GM18507 (cell line): Measurements from ENCODE around the gene LENG9.
"Not testable (repeated sequence)": the region's sequence is repeated elsewhere in the genome, so short reads cannot be mapped to it uniquely, and the experiment has no call there.

Source experiments
- DNase-seq: peaks from one replicate; pipeline ENCODE4 v3.0.0; 2011; ENCODE audit warnings: low read depth; ENCODE audit not compliant: insufficient read length; ENCODE audit errors: extremely low spot score
- FAIRE-seq: peaks from 2 replicates; lab custom pipeline; 2011; peaks lifted over from hg19 to GRCh38; lab: Jason Lieb, UNC

The LENG9 gene

DNA sequence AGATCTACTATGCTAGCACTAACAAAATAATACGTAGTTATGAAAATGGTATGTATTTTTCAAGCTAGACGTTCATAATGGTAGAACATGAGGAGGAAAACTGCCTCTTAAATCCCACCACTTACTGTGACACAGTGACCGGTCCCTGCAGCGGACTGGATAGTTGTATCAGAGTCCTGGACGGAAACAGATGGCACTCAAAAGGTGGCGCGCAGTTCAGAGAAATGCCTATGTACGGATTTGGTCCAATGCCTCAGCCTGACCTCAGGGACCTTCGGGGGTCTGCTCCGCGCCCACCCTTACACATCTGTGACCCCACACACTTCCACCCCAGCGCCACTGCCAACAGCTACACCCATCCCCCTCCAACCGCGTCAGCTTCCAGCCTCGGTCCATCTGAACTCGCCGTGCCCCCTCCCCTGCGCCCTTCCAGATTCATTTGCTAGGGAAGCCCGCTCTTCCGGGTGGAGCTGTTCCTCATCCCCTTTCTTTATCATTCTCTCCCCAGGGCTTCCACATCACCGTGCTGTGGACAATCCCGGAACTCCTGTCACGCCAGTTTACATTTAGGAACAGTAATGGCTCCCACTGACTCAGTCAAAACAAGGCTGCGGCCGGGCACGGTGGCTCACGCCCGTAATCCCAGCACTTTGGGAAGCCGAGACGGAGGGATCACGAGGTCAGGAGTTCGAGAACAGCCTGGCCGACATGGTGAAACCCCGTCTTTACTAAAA lies 15.4 kb downstream of the LENG9 start:
- FAIRE-seq = no peak

DNA sequence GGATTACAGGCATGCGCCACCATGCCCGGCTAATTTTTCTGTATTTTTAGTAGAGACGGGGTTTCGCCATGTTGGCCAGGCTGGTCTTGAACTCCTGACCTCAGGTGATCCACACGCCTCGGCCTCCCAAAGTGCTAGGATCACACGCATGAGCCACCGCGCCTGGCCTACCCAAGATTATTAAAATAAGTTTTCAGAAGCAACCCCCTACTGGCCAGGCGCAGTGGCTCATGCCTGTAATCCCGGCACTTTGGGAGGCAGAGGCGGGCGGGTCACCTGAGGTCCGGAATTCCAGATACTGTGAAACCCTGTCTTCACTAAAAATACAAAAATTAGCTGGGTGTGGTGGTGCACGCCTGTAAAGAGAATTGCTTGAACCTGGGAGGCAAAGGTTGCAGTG lies 17.2 kb downstream of the LENG9 start:
- DNase-seq, FAIRE-seq: not testable (repeated sequence)

More for the DNA sequence above, 15.4 kb downstream of the LENG9 start:
- DNase-seq = no peak

DNA sequence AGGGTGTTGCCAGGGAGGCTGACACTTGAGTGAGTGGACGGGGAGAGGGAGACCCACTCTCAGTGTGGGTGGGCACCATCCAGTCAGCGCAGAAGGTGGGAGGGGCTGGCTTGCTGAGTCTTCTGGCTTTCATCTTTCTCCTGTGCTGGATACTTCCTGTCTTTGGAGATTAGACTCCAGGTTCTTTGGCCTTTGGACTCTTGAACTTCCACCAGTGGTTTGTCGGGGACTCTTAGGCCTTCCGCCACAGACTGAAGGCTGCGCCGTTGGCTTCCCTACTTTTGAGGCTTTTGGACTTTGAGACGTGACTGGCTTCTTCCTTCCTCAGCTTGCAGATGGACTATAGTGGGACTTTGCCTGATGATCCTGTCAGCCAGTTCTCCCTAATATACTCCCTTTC lies 18.8 kb downstream of the LENG9 start:
- FAIRE-seq (no peak), DNase-seq (no peak)

DNA sequence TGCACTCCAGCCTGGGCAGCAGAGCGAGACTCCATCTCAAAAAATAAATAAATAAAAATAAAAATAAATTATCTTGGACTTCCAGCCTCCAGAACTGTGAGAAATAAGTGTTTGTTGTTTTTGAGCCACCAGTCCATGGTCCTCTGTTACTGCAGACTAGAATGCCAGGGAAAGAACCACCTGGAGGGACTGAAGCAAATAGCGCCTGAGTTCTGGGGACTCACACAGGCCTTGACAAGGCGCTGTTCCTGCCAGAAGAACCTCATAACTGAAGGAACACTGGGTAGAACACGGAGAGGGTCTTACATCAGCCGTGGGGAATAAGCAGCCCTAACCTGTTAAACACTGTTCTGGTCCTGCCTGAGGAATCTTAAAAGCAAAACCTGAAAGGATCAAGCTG lies 22.9 kb downstream of the LENG9 start:
- DNase-seq = no peak
- no peak for FAIRE-seq

DNA sequence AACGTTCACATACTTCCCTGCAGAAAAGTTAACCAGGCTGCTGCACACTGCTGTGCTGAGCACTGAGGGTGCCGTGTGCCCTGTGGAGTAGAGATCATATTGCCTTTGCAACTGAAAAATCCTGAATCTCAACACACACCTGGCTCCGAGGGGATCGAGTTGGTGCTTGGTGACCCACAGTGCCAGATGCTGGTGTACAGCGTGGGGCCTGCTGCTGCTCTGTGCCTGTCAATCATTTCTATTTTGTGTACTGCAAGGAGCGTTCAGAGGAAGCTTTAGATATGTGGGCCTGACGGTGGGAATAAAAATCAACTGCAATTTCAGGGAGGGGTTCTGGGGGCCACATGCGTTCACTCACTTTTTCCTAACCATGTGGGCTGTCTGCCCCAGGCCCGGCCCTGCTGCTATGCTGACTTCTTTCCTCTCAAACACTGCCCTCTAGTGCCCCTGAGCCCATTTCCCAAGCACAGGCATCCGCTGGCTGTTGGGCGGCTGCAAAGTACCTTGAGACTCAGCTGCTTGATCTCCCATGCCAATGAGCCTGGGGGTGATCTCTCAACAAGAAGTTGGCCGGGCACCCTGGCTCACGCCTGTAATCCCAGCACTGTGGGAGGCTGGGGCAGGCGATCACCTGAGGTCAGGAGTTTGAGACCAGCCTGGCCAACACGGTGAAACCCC lies 24.3 kb downstream of the LENG9 start:
- DNase-seq (no peak), FAIRE-seq (no peak)

DNA sequence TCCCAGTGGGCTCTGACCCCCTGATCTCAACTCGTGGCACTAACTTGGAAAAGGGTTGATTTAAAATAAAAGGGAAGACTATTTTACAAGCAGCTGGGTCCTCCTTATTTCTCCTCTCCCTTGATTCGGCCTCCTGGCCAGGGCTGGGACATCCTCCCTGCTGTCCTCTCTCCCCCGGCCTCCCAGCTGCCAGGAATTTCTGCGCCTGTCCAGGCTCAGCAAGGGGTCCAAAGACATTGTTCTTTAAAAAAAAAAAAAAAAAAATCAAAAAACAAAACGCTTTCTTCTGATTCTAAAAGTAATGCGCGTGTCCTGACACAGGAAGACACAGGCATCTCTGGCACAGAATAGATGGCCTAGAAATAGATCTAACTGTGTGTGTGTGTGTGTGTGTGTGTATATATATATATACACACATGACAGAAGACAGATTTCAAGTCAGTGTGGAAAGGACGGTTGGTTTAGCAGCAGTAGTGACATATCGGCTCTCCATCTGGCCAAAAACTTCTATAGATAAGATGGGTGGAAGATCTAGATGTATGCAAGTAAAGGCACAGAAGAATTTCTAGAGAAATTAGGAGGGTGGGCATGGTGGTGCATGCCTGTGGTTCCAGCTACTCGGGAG lies 26.8 kb downstream of the LENG9 start:
- FAIRE-seq = no peak

DNA sequence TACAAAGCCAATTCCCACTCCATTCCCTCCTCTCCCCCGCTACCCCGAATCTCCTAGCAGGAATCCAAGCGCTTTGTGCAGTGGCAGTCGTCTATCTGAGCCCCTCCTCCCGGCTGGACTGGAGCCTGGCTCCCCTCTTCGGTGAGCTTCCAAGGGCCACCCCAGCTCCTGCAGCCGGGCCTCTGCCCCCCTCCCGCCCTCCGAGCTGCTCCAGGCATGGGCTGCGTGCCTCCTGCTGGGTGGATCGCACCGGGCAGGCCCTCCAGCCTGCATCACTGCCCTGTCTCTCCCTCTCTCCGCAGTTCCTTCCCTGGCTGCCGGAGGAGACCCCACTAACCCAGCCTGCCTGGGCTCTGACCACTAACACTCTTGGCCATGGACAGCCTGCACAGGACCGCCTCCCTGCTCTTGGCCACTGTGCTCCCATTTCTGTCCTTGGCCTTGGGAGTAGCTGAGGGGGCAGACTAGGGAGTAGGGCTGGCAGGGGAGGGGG lies 27.5 kb downstream of the LENG9 start:
- no peak for FAIRE-seq
- no peak for DNase-seq

More for the DNA sequence above, 26.8 kb downstream of the LENG9 start:
- no peak for DNase-seq

DNA sequence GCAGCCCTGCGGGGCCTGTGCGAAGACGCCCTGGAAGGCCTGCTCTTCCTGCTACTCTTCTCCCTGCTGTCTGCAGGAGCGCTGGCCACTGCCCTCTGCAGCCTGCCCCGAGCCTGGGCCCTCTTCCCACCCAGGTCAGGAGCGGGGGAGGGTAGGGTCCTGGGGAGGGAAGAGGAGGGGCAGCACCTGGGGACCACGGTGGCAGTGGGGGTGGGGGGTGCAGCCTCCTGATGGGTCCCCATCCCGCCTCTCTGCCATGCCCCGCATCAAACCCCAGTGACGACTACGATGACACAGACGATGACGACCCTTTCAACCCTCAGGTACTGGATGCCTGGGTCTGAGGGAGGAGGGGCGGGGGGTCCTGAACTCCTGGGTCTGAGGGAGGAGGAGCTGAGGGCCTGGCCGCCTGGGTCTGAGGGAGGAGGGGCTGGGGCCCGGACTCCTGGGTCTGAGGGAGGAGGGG lies 28.0 kb downstream of the LENG9 start:
- DNase-seq = no peak
- no peak for FAIRE-seq

DNA sequence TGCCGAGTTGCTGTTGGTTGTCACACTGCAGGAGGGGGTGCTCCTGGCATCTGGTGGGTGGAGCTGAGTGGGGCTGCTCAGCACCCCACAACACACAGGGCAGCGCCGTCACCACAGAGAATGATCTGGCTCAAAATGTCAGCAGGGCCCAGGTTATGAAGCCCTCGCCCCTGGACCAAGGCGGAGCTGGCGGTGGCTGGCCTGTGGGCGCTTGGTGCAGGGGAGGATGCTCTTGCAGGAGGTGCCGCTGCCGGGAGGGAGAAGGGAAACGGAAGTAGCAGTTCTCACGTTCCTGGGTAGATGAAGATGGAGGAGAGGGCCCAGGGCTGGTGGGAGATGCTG lies 28.7 kb downstream of the LENG9 start:
- no peak for FAIRE-seq
- no peak for DNase-seq

DNA sequence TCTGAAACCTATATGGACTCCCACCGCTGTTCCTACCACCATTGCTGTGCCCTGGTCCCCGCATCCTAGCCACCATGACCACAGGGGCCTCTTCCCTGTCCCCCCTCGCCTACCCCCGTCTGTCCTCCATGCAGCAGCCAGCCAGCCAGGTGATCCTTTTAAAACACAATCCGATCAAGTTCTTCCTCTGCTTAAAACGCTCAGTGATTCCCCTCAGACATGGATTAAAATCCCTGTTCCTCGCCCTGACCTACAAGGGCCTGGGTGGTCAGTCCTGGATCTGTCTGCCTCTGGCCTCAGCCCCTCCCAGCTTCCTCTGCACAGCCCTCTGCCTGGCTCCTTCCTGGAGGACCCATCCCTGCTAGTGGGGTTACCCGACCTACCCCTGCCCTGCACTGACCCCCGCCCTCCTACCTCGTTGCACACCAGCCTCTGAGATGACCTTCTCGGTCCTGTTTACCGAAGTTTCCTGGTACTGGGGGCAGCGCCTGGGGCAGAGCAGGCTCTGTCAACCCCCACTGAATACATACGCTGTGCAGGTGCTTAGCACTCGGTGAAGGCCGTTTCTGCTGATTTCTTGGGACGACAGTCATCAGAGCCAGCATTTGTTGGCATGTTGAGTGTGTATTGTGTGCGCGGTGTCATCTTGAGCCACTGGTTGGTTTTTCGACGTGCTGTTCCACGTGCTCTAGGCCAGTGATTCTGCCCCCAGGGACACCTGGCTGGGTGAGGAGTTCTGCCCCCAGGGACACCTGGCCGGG lies 29.3 kb downstream of the LENG9 start:
- DNase-seq (no peak), FAIRE-seq (no peak)

DNA sequence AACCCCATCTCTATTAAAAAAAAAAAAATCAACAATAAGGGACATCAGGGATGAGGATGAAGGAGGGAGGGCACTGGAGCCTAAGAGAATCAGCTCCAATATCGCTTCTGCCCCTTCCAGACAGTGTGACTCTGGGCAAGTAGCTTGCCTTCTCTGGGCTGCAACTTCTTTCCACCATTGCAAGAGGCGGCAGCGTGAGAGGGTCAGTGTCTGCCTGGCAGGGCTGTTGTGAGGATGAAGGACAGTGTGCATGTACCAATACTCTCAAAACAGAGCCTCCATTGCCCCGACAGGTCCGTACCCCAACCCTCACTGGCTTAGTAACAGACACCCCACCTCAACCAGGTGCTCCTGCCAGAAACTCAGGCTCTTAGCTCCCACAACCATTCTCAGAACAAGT lies 29.9 kb downstream of the LENG9 start:
- DNase-seq (no peak), FAIRE-seq (no peak)

DNA sequence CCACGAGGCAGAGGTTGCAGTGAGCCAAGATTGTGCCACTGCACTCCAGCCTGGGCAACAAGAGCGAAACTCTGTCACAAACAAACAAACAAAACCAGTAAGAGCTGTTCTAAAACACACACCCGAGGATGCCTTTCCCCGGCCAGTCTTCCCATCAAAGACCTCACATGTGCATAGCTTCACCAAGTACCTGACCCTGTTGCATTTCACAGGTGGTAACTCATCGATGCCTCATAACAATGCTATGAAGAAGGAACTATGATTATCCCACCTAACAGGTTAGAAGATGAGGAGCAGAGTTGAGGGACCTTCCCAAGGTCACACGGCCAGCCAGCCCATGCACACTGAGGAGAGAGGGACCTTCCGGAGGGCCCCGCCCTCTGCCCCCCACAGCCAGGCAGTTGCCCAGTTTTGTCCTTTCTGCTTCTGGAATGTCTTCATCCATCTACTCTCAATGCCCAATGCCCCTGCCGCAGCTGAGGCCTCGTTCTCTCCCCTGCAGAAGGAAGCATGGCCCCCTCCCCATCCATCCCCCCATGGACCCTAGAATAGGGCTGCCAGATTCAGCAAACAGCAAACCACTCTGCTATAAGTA lies 31.3 kb downstream of the LENG9 start:
- DNase-seq (no peak), FAIRE-seq (no peak)

DNA sequence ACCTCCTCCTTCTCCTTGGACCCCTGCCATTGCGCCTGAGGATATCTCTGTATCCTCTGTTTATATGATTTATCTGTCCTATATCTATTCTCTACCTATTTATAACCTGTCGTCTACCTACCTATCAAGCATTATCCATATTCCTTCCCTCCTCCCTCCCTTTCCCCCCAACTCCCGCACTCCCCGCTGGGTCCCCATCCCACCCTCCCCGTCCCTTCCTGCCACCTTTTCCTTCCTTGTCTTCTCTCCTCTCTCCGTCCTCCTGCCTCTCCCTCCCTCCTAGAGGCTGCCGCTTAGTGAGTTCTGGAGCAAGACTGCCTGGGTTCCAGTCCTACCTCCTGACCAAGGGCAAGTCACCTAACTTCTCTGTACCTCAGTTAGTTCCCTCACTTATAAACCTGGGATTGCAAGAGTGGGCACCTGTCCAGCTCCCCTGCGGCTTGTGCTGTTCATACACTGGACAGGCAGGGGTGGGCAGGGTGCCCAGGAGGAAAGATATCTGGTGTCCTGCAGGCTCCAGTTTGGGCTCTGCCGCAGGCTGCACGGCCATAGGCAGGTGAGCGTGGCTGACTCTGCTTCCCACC lies 32.2 kb downstream of the LENG9 start:
- FAIRE-seq = no peak
- DNase-seq = no peak

DNA sequence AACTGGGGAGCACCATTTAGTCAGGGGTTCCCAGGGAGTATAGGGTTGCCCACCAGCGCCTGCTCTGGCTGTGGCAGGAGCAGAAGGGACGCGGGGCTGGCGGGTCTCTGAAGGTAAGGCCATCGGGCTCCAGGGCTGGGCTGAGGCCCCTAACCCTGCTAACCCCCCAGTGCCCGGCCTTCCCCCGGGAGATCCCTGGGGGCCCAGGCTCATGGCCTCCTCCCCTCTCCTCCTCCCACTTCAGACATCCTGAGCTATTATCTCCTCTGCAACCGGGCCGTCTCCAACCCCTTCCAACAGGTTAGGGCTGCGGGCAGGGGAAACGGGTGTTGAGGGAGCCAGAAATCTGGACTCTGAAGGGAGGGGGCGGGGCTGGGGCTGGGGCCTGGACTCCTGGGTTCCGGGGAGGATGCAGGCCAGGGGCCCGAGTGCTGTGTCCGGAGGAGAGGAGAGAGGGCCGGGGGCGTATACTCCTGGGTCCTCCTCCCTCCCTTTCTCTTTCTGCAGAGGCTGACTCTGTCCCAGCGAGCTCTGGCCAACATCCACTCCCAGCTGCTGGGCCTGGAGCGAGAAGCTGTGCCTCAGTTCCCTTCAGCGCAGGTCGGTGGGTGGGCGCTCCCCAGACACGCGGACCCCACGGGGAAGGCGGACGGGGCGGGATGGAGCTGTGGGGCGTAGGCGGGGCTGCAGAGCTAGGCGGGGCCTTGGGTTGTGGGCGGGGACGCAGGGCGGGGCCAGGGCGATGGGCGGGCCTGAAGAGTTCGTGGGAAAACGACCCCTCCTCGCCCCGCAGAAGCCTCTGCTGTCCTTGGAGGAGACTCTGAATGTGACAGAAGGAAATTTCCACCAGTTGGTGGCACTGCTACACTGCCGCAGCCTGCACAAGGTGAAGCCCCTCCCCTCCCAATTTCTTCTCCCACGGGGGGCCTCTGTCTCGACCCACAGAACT lies 33.0 kb downstream of the LENG9 start:
- FAIRE-seq (no peak), DNase-seq (no peak)

DNA sequence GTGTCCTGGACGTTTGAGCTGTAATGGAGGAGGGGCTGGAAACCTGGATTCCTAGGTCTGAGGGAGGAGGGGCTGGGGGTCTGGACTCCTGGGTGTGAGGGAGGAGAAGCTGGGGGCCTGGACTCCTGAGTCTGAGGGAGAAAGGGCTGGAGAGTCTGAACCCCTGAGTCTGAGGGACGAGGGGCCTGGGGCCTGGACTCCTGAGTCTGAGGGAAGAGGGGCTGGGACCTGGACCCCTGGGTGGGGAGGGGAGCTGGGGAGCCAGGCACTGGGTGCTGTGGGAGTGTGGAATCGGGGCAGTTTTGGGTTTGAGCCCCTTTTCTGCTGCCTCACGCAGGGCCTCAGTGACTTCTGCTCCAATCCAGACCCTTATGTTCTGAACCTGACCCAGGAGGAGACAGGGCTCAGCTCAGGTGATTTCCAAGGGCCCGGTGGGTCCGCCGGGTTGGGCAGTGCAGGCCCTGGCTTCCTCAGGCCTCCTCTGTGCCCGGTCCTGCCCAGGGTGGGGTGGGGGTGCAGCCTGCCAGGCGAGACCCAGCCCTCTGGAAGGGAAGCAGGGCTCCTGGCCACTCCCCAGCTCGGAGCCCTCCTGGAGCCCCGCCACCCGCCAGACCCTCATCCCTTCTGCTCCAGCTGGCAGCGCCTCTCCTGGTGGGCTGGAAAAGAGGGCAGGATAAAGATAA lies 33.9 kb downstream of the LENG9 start:
- DNase-seq (no peak), FAIRE-seq (no peak)

DNA sequence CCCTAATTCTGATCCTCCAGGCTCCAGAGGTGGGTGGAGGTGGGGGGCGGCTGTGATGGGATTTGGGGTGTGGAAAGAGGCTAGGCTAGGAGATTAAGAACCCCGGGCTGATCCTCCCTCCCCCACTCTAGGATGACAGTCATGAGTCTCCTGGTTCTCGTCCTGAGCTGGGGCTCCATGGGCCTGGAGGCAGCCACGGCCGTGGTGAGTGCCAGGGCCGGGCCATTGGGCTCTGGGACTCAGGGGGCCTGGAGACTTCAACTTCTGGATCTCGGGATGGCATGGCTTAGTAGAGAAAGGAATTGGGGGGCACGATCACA lies 34.4 kb downstream of the LENG9 start:
- no peak for FAIRE-seq
- DNase-seq = no peak

DNA sequence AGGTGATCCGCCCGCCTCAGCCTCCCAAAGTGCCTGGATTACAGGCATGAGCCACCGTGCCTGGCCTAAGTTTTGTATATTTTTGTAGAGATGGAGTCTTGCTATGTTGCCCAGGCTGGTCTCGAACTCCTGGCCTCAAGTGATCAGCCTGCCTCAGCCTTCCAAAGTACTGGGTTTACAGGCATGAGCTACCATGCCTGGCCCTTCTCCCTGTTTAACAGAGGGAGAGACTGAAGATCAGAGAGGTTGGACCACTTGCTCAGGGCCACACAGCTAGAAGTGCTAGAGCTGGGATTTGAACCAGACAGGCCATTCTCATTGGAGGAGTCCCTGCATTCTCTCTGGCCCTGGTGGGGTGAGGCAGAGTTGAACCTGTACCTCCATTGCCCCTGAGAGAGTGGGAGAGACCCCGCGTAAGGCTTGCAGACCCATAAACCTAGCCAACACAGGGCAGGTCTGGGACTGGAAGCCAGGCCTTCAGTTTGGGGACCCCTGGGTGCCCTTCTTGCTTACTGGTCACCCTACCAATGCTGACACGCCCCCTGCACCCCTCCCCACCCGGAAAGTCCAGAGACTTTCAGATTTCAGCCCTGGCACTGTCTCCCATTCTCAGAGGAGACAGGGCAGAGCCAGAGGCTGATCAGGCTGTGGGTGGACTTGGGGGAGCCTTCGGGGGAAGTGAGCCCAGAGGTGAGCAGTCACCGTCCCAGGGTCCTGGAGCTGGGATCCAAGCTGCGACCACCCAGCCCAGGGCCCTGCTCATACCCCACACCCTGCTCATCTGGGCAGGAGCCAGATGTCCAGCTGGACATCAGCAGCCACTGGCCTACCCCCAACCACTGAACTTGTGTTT lies 35.0 kb downstream of the LENG9 start:
- FAIRE-seq (no peak), DNase-seq (no peak)
